GM23248 (cell line): ENCODE results near the gene IFT57. TPM values are rescaled to one million over a fixed set of nuclear protein-coding genes. Genes with fewer than 3 reads are reported as not detected.

ENCODE experiments used
- DNase-seq: peaks from one replicate; pipeline ENCODE4 v3.0.0-alpha.2; 2015
- H2AFZ ChIP-seq: fragments of 200-600 bp; sonication (generic); 2 replicates; pipeline ENCODE4 v1.6.1; 2016; ENCODE audit warnings: antibody characterized with exemption
- H3F3A ChIP-seq: fragments of 200-600 bp; sonication (generic); 2 replicates; pipeline ENCODE4 v1.6.1; 2016; ENCODE audit warnings: mild to moderate bottlenecking, antibody characterized with exemption, mixed run types; ENCODE audit not compliant: insufficient read depth
- H3K27ac ChIP-seq: fragments of 200-600 bp; sonication (generic); 2 replicates; pipeline ENCODE4 v1.5.1; 2016; ENCODE audit warnings: mild to moderate bottlenecking
- H3K27me3 ChIP-seq: fragments of 200-600 bp; sonication (generic); replicated peaks from 2 replicates; pipeline ENCODE4 v1.6.1; 2016; ENCODE audit warnings: mild to moderate bottlenecking; ENCODE audit not compliant: insufficient read depth
- H3K36me3 ChIP-seq: fragments of 200-600 bp; sonication (generic); 2 replicates; pipeline ENCODE4 v1.6.1; 2016; ENCODE audit warnings: low read depth, mild to moderate bottlenecking
- H3K4me1 ChIP-seq: fragments of 200-600 bp; sonication (generic); 2 replicates; pipeline ENCODE4 v1.6.1; 2016; ENCODE audit warnings: mild to moderate bottlenecking; ENCODE audit not compliant: insufficient read depth
- H3K4me2 ChIP-seq: fragments of 200-600 bp; sonication (generic); one replicate; pipeline ENCODE4 v1.6.1; 2016; ENCODE audit warnings: mild to moderate bottlenecking; ENCODE audit not compliant: unreplicated experiment
- H3K4me3 ChIP-seq: fragments of 200-600 bp; sonication (generic); 2 replicates; pipeline ENCODE4 v1.5.1; 2016; ENCODE audit warnings: mild to moderate bottlenecking
- H3K79me2 ChIP-seq: fragments of 200-600 bp; sonication (generic); 2 replicates; pipeline ENCODE4 v1.6.1; 2016; ENCODE audit warnings: mild to moderate bottlenecking; ENCODE audit not compliant: insufficient read depth
- H3K9ac ChIP-seq: fragments of 200-600 bp; sonication (generic); 2 replicates; pipeline ENCODE4 v1.6.1; 2016; ENCODE audit warnings: mild to moderate bottlenecking
- H3K9me2 ChIP-seq: fragments of 200-600 bp; sonication (generic); 2 replicates; pipeline ENCODE4 v1.6.1; 2016; ENCODE audit warnings: mixed run types, mild to moderate bottlenecking, moderate library complexity; ENCODE audit not compliant: insufficient read depth
- H3K9me3 ChIP-seq: fragments of 200-600 bp; sonication (generic); one replicate; pipeline ENCODE4 v1.6.1; 2017; ENCODE audit warnings: low read depth
- H4K20me1 ChIP-seq: fragments of 200-600 bp; sonication (generic); 2 replicates; pipeline ENCODE4 v1.6.0; 2016; ENCODE audit not compliant: insufficient read depth
- EZH2 ChIP-seq: fragments of 200-600 bp; sonication (generic); IDR thresholded peaks from 2 replicates; pipeline ENCODE4 v1.6.1; 2018; ENCODE audit warnings: antibody characterized with exemption, mild to moderate bottlenecking; ENCODE audit not compliant: insufficient read depth, poor library complexity, severe bottlenecking
- EZH2phosphoT487 ChIP-seq: fragments of 200-600 bp; sonication (generic); IDR thresholded peaks from 2 replicates; pipeline ENCODE4 v1.6.1; 2018; ENCODE audit warnings: antibody characterized with exemption, moderate library complexity, mild to moderate bottlenecking, low read depth; ENCODE audit not compliant: insufficient read depth
- WGBS, 2 experiments: methylation state at CpG; one replicate each; pipeline ENCODE4 v1.1.6; 2015 to 2017; ENCODE audit warnings: low lambda C conversion rate in 2 of 2, low coverage in 1 of 2; ENCODE audit errors: missing lambda C conversion rate in 2 of 2; 5-methylcytosine and 5-hydroxymethylcytosine counted together
- in situ Hi-C: fragments of 300-500 bp; cut with MboI; formaldehyde crosslinking; loops from 2 replicates; pipeline ENCODE4 v1.15.0; 2020
- polyA plus RNA-seq: library from polyadenylated mRNA; unstranded; fragments of >200 nt; fragmentation: Nextera tagmentation; extraction: Ambion mirVana; gene quantifications from 2 replicates; pipeline ENCODE4 v1.2.1, GENCODE V29; 2016
- total RNA-seq: library from RNA; depleted of rRNA; stranded (reverse); fragments of >200 nt; shearing (Covaris generic); gene quantifications from 2 replicates; pipeline ENCODE4 v1.2.3, GENCODE V29; 2014

The IFT57 gene
- total and polyA plus RNA-seq, 2 experiments from 2014 or later, result 68.5 to 84.9 TPM

DNA sequence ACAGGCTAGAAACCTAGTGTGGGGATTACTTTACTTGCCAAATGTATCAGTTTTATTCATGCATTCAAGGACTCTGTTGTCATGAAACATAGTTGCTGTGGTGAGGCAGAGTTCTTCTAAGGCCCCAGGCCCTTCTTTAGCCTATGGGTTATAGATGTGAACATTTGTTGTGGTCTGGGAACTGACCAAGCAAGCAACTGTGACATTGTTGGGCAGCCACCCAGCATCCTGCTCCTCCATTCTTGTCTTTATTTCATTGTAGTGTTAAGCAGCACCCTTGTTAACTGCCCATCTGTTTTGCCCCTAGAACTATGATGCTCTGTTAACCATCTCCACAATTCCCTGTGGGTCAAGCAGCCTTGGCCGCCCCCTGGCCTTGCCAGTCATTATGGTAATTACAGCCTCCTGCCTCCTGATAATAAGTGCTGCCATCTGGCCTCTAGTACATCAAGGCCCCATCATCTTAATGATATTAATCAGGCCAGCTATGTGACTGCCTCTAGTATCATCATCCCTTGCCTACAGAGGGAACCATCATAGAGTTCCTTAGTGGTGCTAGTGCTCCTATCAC, 12.2 kb upstream of the IFT57 start:
- in situ Hi-C loops, result no loop called here
- no peak overlapping the region for H3K27ac ChIP-seq
- no peaks in the 10 kb centered on the region for H3K9me3 ChIP-seq
- no peak overlapping the region for H2AFZ ChIP-seq
- H3K36me3 ChIP-seq, result no peaks in the 10 kb centered on the region
- no peak overlapping the region for H3K4me2 ChIP-seq
- no peaks in the 10 kb centered on the region for H3K79me2 ChIP-seq
- no peak overlapping the region for H3K4me3 ChIP-seq
- WGBS, 2 experiments, result 75 to 86% methylated on average over 1 of the region's 1 CpG
- H3K9ac ChIP-seq, result no peak overlapping the region
- TF ChIP-seq EZH2, result no peak
- no peaks in the 10 kb centered on the region for H4K20me1 ChIP-seq
- H3K9me2 ChIP-seq, result no peaks in the 10 kb centered on the region
- H3K27me3 ChIP-seq, result no peaks in the 10 kb centered on the region
- no peak for DNase-seq
- no peaks in the 10 kb centered on the region for H3K4me1 ChIP-seq
- H3F3A ChIP-seq, result no peaks in the 10 kb centered on the region

DNA sequence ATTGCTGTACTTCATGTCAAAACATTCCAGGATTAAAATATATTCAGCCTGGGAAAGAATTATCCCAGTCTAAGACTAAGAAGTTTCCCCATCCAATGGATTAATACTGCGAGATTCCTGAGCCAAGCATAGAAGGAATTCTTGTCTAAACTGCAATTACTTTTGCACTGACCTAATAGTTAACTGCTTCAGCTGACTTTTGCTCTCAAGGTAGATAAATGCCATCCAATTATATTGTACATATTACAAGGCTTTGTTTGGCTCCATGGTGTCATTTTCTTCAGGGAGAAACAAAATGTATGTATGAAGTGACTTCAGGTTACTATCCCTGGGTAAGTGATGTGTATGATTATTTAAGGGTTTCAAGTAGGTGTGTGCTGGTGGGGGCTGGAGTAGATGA, 6.1 kb upstream of the IFT57 start:
- Histone ChIP-seq H3K27ac (no peak overlapping the region), H3K9me3 (no peaks in the 10 kb centered on the region), H3K79me2 (no peaks in the 10 kb centered on the region), H3F3A (peaks cover 5% of the 10 kb centered on the region; the same call in 1 of the 2 replicates), H3K4me3 (no peak overlapping the region), H3K9me2 (no peaks in the 10 kb centered on the region), H3K36me3 (no peaks in the 10 kb centered on the region), H3K27me3 (no peaks in the 10 kb centered on the region), H3K9ac (no peak overlapping the region), H4K20me1 (no peaks in the 10 kb centered on the region), H3K4me1 (peaks cover 12% of the 10 kb centered on the region), H3K4me2 (no peak overlapping the region), H2AFZ (no peak overlapping the region)
- TF ChIP-seq EZH2 (no peak), EZH2phosphoT487 (no peak)
- 89 to 95% methylated on average over 1 of the region's 1 CpG for WGBS, 2 experiments
- in situ Hi-C loops, result no loop called here
- no peak for DNase-seq

DNA sequence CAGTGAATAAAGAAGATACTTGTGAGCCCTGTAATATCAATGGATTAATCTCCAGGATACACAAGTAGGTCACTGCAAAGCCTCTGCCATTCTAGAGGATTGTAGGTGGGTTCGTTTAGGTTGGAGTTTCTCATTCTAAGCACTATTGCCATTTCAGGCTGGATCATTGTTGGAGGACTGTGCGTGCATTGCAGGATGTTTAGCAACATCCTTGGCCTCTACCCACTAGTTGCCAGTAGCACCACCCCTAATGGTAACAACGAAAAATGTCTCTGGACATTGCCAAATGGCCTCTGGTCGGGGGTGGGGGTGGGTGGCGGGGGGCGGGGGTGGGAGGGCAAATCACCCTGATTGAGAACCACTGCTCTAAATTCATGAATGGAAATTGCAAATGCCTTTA, 4.9 kb upstream of the IFT57 start:
- Histone ChIP-seq H3K79me2 (no peaks in the 10 kb centered on the region), H3K9me3 (no peaks in the 10 kb centered on the region), H4K20me1 (no peaks in the 10 kb centered on the region), H3K9ac (no peak overlapping the region), H3K4me3 (no peak overlapping the region), H3K36me3 (no peaks in the 10 kb centered on the region), H3K9me2 (no peaks in the 10 kb centered on the region), H3K4me2 (no peak overlapping the region), H2AFZ (no peak overlapping the region), H3K27me3 (no peaks in the 10 kb centered on the region), H3K4me1 (peaks cover 18% of the 10 kb centered on the region), H3F3A (peaks cover 13% of the 10 kb centered on the region), H3K27ac (no peak overlapping the region)
- WGBS, 2 experiments, result 88 to 92% methylated on average over 6 of the region's 6 CpGs
- in situ Hi-C loops, result no loop called here
- TF ChIP-seq EZH2phosphoT487 (no peak), EZH2 (no peak)
- no peak for DNase-seq

DNA sequence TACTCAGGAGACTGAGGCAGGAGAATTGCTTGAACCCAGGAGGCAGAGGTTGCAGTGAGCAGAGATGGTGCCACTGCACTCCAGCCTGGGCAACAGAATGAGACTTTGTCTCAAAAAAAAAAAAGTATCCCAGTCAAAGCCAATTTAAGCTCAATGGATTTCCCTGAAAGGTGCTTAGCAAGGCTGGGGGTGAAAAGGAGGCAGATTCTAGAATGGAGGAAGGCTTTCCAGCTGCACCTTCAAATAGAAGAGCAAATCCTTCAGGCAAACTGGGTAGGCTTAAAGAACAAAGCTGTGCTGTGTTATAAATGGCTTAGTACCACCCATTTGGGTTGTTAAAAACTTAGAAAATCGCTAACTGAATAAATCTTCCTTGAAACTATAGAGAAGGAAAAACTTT, 3.0 kb upstream of the IFT57 start:
- peaks cover 18% of the 10 kb centered on the region for H3K79me2 ChIP-seq

DNA sequence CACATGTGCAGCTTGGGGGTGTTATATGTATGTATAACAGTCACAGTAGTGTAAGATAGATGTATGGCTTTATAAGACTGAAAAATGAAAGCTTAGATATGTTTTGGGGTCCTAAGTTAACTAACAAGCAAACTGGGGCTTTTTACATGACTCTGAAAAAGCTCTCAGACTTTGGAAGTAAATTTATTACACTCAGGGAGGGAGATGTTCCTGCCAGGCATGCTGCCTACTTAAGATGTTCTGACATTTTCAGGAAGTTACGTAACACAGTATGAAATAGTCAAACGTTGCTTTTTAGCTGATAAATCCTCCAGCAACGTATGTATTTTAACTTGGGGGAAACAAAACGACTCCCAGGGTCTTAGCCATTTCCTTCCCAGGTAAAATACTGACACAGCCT, 1.7 kb upstream of the IFT57 start:
- Histone ChIP-seq H3K79me2 (peaks cover 31% of the 10 kb centered on the region), H4K20me1 (no peaks in the 10 kb centered on the region), H3K9me3 (no peaks in the 10 kb centered on the region), H3K36me3 (no peaks in the 10 kb centered on the region), H3K9ac (no peak overlapping the region), H3F3A (peaks cover 14% of the 10 kb centered on the region), H3K4me3 (peak overlapping the region; percentile 96), H3K27ac (no peak overlapping the region), H2AFZ (peak overlapping the region; percentile 97), H3K4me1 (peaks cover 43% of the 10 kb centered on the region), H3K27me3 (no peaks in the 10 kb centered on the region), H3K4me2 (peak overlapping the region; percentile 90), H3K9me2 (no peaks in the 10 kb centered on the region)
- in situ Hi-C loops, result no loop called here
- TF ChIP-seq EZH2phosphoT487 (no peak), EZH2 (no peak)
- peak; percentile 55 for DNase-seq
- 8 to 17% methylated on average over 4 of the region's 4 CpGs for WGBS, 2 experiments

More for the DNA sequence above, 3.0 kb upstream of the IFT57 start:
- Histone ChIP-seq H4K20me1 (no peaks in the 10 kb centered on the region), H3K9me3 (no peaks in the 10 kb centered on the region), H3K27me3 (no peaks in the 10 kb centered on the region), H3F3A (peaks cover 13% of the 10 kb centered on the region), H3K4me1 (peaks cover 30% of the 10 kb centered on the region), H3K4me3 (no peak overlapping the region), H3K4me2 (no peak overlapping the region), H3K9me2 (no peaks in the 10 kb centered on the region), H3K36me3 (no peaks in the 10 kb centered on the region), H3K9ac (no peak overlapping the region), H2AFZ (no peak overlapping the region), H3K27ac (no peak overlapping the region)
- in situ Hi-C loops, result no loop called here
- DNase-seq, result no peak
- no peak for TF ChIP-seq EZH2phosphoT487
- WGBS, 2 experiments, result 92 to 100% methylated on average over 1 of the region's 1 CpG
